ENCODE data around the gene POU2AF3.

DNA sequence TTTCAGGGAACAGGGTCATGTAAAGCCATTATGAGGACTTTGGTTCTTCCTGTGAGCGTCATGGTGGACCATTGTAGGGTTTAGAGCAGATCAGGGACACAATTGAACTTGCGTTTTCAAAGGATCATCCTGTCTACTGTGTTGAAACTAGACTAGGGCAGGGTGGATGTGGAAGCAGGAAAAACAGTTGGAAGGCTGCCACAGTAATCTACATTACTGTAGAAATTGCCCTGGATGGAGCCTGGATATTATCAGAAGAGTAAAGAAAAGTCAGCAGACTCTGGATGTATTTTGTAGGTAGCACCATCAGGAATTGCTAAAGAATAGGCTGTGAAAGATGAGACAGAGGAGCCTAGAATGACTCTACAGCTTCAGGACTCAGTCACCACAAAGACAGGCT lies 47.4 kb upstream of the POU2AF3 start:
- TF ChIP-seq, protein P1, sequence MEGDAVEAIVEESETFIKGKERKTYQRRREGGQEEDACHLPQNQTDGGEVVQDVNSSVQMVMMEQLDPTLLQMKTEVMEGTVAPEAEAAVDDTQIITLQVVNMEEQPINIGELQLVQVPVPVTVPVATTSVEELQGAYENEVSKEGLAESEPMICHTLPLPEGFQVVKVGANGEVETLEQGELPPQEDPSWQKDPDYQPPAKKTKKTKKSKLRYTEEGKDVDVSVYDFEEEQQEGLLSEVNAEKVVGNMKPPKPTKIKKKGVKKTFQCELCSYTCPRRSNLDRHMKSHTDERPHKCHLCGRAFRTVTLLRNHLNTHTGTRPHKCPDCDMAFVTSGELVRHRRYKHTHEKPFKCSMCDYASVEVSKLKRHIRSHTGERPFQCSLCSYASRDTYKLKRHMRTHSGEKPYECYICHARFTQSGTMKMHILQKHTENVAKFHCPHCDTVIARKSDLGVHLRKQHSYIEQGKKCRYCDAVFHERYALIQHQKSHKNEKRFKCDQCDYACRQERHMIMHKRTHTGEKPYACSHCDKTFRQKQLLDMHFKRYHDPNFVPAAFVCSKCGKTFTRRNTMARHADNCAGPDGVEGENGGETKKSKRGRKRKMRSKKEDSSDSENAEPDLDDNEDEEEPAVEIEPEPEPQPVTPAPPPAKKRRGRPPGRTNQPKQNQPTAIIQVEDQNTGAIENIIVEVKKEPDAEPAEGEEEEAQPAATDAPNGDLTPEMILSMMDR (conservative IDR thresholded peaks at IDR 0.05), result no peak
- TF ChIP-seq ZFX (IDR thresholded peaks at IDR 0.05), result no peak
